ENCODE data around the gene XPR1. TPM values are rescaled to one million over a fixed set of nuclear protein-coding genes. Genes with fewer than 3 reads are reported as not detected.

XPR1 gene
- total RNA-seq, 1 experiment from 2014 or later: 11.3 TPM

GRCh38 chr1:180930687-180931086 is 298.9 kb downstream of the XPR1 start:
- DNase-seq (ENCODE audit: low read depth): no peak

- no peak for DNase-seq (ENCODE audit: low read depth)
Observed at GRCh38 chr1:180931529-180931928, 299.7 kb downstream of the XPR1 start.

GRCh38 chr1:180932378-180932777 is 300.6 kb downstream of the XPR1 start:
- DNase-seq (ENCODE audit: low read depth): no peak

DNA sequence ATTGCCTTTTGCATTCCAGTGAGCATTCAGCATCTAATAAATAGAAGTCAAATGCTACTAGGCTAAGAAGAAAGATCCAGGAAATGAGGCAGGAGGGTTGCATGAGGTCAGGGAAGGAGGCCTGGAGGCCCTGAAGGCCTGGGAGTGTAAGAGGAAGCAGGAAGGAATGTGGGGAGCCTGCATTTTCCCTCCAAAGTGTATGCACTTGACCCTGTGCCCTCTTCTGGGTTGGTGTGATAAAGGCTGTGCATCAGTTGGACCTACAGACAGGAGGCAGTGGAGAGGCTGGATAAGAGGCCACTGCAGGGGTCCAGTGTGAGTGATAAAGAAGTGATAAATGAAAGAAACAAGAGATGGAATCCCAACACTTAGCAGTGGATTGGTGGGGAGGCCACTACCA is 301.3 kb downstream of the XPR1 start:
- no peak for DNase-seq (ENCODE audit: low read depth)

GRCh38 chr1:180934563-180934962 is 302.7 kb downstream of the XPR1 start:
- DNase-seq (ENCODE audit: low read depth): no peak

GRCh38 chr1:180935326-180936109 is 303.7 kb downstream of the XPR1 start:
- DNase-seq (ENCODE audit: low read depth): no peak

GRCh38 chr1:180936110-180937011 is 304.5 kb downstream of the XPR1 start:
- no peak for DNase-seq (ENCODE audit: low read depth)

DNA sequence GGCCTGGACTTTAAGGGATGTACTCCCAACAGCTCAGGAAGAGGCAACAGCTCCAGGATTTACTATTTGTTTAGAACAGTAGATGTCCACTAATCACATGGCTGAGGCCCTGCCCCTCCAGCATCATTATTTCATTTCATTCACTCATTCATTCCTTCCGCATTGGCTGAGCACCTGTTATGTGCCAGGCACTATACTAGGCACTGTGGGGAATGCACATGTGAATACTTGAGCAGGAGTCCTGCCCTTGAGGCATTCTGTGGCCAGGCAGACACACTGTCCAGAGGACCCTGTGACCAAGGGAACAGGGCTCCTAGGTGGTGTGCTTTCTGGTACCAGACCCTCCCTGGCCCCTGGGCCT is 305.2 kb downstream of the XPR1 start:
- DNase-seq (ENCODE audit: low read depth): no peak

- no peak for DNase-seq (ENCODE audit: low read depth)
Observed at GRCh38 chr1:180937624-180938225, 305.9 kb downstream of the XPR1 start.

DNA sequence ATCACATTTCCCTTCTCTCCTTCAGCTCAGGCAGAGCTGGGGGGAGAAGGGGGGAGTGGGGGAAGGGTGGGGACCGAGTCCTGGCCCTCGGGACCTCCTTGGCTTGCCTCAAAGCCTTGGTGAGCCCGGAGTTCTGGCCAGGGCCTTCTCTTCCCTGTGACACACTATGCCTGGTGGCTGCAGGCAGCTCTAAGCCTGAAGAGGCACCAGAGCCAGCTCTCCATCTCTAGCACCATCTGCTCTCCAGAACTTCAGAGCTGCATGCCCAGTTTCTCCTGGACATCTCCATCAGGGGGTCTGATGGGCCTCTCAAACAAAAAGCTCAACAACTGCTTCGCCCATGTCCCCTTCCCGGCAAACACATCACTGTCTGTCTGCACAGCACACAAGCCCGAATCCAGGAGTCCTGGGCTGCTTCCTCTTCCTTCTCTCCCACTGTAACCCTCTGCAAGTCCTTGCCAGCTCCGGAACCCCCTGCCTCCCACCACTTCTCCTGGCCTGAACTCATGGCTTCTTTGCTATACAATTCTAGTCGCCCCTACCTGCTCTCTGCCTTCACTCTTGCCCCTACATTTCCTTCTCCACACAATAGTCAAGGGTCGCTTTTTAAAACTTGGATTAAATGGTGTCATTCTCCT is 307.4 kb downstream of the XPR1 start:
- DNase-seq (ENCODE audit: low read depth): no peak

GRCh38 chr1:180939711-180940103 is 307.9 kb downstream of the XPR1 start:
- no peak for DNase-seq (ENCODE audit: low read depth)

Other genes starting within 250 kb of the XPR1 start
- gene ACBD6, start 129.4 kb upstream of the XPR1 start, total RNA-seq (2014; rRNA removed; shearing (Covaris generic)): 58.7 and 71.8 TPM in 2 replicates
- 1.1 TPM in 1 of 2 replicates, not detected in the other for gene OVAAL, start 73.1 kb upstream of the XPR1 start, total RNA-seq (2014; rRNA removed; shearing (Covaris generic))